ENCODE measurements around the gene RECK. TPM values are rescaled to one million over a fixed set of nuclear protein-coding genes. Genes with fewer than 3 reads are reported as not detected.

The RECK gene
- total RNA-seq, 3 donors from 2014 or later, result 2.1 to 13.0 (median 3.7) TPM

GRCh38 chr9:36029765-36030528 lies 6.8 kb upstream of the RECK start:
- DNase-seq (no peak), ATAC-seq (peak; percentile 44)
- H3K4me3 ChIP-seq, result no peak overlapping the region
- no peaks in the 10 kb centered on the region for H3K4me1 ChIP-seq (ENCODE audit: low read depth)
- no peaks in the 10 kb centered on the region for H3K9me3 ChIP-seq
- no peaks in the 10 kb centered on the region for H3K36me3 ChIP-seq (ENCODE audit: low read depth)
- TF ChIP-seq CTCF (IDR thresholded peaks at IDR 0.05), result no peak
- intact Hi-C loops (cut with DNase I, micrococcal nuclease), result loop anchor here in 1 of 2 donors (10.0 kb wide), 1 partner anchor 135 kb away; no protein-coding TSS in a partner anchor

GRCh38 chr9:36030871-36031270 lies 5.8 kb upstream of the RECK start:
- ATAC-seq (no peak), DNase-seq (no peak)
- intact Hi-C loops (cut with DNase I, micrococcal nuclease), result no loop called here
- Histone ChIP-seq H3K9me3 (no peaks in the 10 kb centered on the region), H3K4me3 (no peak overlapping the region), H3K36me3 (ENCODE audit: low read depth) (no peaks in the 10 kb centered on the region), H3K4me1 (ENCODE audit: low read depth) (no peaks in the 10 kb centered on the region)
- no peak for TF ChIP-seq CTCF (IDR thresholded peaks at IDR 0.05)

- Histone ChIP-seq H3K36me3 (ENCODE audit: low read depth) (no peaks in the 10 kb centered on the region), H3K4me3 (no peak overlapping the region), H3K4me1 (ENCODE audit: low read depth) (no peaks in the 10 kb centered on the region), H3K9me3 (no peaks in the 10 kb centered on the region)
- TF ChIP-seq CTCF (IDR thresholded peaks at IDR 0.05), result no peak
- intact Hi-C loops (cut with DNase I, micrococcal nuclease), result no loop called here
- ATAC-seq (no peak), DNase-seq (no peak)
Measured at GRCh38 chr9:36031774-36032555, 4.7 kb upstream of the RECK start.

GRCh38 chr9:36033788-36034187 lies 2.9 kb upstream of the RECK start:
- DNase-seq, result no peak
- intact Hi-C loops (cut with DNase I, micrococcal nuclease), result no loop called here
- Histone ChIP-seq H3K4me3 (no peak overlapping the region), H3K4me1 (ENCODE audit: low read depth) (no peaks in the 10 kb centered on the region), H3K36me3 (ENCODE audit: low read depth) (no peaks in the 10 kb centered on the region), H3K9me3 (no peaks in the 10 kb centered on the region)
- no peak for ATAC-seq
- no peak for TF ChIP-seq CTCF (IDR thresholded peaks at IDR 0.05)

GRCh38 chr9:36034234-36034633 lies 2.5 kb upstream of the RECK start:
- intact Hi-C loops (cut with DNase I, micrococcal nuclease), result no loop called here
- no peak for ATAC-seq

More at GRCh38 chr9:36034234-36034633, 2.5 kb upstream of the RECK start:
- Histone ChIP-seq H3K4me1 (ENCODE audit: low read depth) (no peaks in the 10 kb centered on the region), H3K4me3 (no peak overlapping the region), H3K36me3 (ENCODE audit: low read depth) (no peaks in the 10 kb centered on the region), H3K9me3 (no peaks in the 10 kb centered on the region)
- TF ChIP-seq CTCF (IDR thresholded peaks at IDR 0.05), result no peak
- DNase-seq, result no peak
